ENCODE data around the gene RASGRP4.
"Not testable (repeated sequence)": the region's sequence is repeated elsewhere in the genome, so short reads cannot be mapped to it uniquely, and the experiment has no call there.

The RASGRP4 gene

DNA sequence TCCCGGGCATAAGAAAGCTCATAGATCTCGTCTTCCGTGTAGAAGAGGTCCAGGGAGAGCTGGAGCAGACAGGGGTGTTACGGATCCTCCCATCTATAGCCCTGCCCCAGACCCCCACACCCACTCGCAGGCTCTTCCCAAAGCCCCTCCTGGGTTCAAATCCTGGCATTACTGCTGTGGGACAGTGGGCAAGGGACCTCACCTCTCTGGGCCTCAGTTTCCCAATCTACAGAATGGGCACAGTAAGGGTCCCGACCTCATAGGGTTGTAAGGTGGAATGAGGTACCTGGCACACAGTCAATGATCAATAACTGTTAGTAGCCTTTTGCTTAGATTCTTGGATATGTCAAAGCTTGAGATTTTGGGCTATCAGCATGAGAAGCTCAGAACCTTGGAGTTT lies 12.6 kb downstream of the RASGRP4 start:
- Histone ChIP-seq H3K4me3 (ENCODE audit: insufficient read length, low read depth) (no peak overlapping the region), H3K27me3 (ENCODE audit: insufficient read depth, insufficient read length) (peaks cover under 1% of the 10 kb centered on the region), H3K36me3 (ENCODE audit: insufficient read depth, insufficient read length, low read length) (no peaks in the 10 kb centered on the region), H3K9me3 (ENCODE audit: insufficient read depth, low read length) (no peaks in the 10 kb centered on the region), H3K4me1 (ENCODE audit: insufficient read depth, insufficient read length) (peaks cover 5% of the 10 kb centered on the region), H3K9ac (ENCODE audit: insufficient read length, low read depth) (no peak overlapping the region)
- TF ChIP-seq YY1 (IDR thresholded peaks at IDR 0.05; ENCODE audit: insufficient read depth, insufficient read length), result no peak
- TF ChIP-seq ZNF274 (IDR thresholded peaks at IDR 0.05; ENCODE audit: low read depth, low read length), result no peak
- TF ChIP-seq SUZ12 (IDR thresholded peaks at IDR 0.05; ENCODE audit: extremely low read depth, insufficient read depth, insufficient read length), result no peak
- DNase-seq (ENCODE audit: low read depth, low spot score), result no peak

DNA sequence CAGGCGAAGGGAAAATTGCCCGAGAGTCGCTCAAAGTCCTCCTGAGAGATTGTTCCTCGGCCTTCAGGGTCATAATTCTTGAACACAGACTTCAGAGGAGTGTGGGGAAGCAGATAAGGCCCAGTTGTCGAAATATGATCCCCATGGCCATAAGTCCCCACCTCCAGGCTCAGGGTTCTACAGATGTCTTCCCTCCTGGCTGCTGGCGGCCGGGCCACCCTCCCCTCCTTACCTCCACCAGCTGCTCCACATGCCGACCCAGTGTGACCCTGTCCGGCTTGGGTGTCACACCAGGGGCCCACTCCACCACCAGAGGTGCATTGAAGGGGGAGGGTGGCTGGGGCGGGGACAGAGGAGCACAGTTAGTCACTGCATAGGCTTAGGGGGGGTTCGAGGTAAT lies 13.1 kb downstream of the RASGRP4 start:
- no peak for DNase-seq (ENCODE audit: low read depth, low spot score)
- Histone ChIP-seq H3K4me1 (ENCODE audit: insufficient read depth, insufficient read length) (peaks cover 5% of the 10 kb centered on the region), H3K9me3 (ENCODE audit: insufficient read depth, low read length) (no peaks in the 10 kb centered on the region), H3K4me3 (ENCODE audit: insufficient read length, low read depth) (no peak overlapping the region), H3K36me3 (ENCODE audit: insufficient read depth, insufficient read length, low read length) (no peaks in the 10 kb centered on the region), H3K27me3 (ENCODE audit: insufficient read depth, insufficient read length) (no peaks in the 10 kb centered on the region), H3K9ac (ENCODE audit: insufficient read length, low read depth) (no peak overlapping the region)
- TF ChIP-seq SUZ12 (IDR thresholded peaks at IDR 0.05; ENCODE audit: extremely low read depth, insufficient read depth, insufficient read length), result no peak

GRCh38 chr19:38412491-38412890 lies 13.5 kb downstream of the RASGRP4 start:
- no peak for DNase-seq (ENCODE audit: low read depth, low spot score)
- H3K4me3 ChIP-seq (ENCODE audit: insufficient read length, low read depth), result no peak overlapping the region
- no peaks in the 10 kb centered on the region for H3K36me3 ChIP-seq (ENCODE audit: insufficient read depth, insufficient read length, low read length)
- peaks cover 5% of the 10 kb centered on the region for H3K4me1 ChIP-seq (ENCODE audit: insufficient read depth, insufficient read length)
- H3K9ac ChIP-seq (ENCODE audit: insufficient read length, low read depth), result no peak overlapping the region
- H3K27me3 ChIP-seq (ENCODE audit: insufficient read depth, insufficient read length), result no peaks in the 10 kb centered on the region
- TF ChIP-seq ZNF274 (IDR thresholded peaks at IDR 0.05; ENCODE audit: low read depth, low read length), result no peak
- no peak for TF ChIP-seq YY1 (IDR thresholded peaks at IDR 0.05; ENCODE audit: insufficient read depth, insufficient read length)
- TF ChIP-seq SUZ12 (IDR thresholded peaks at IDR 0.05; ENCODE audit: extremely low read depth, insufficient read depth, insufficient read length), result no peak
- no peaks in the 10 kb centered on the region for H3K9me3 ChIP-seq (ENCODE audit: insufficient read depth, low read length)

GRCh38 chr19:38411898-38412297 lies 14.1 kb downstream of the RASGRP4 start:
- H3K9ac ChIP-seq (ENCODE audit: insufficient read length, low read depth); H3K27me3 ChIP-seq (ENCODE audit: insufficient read depth, insufficient read length); H3K36me3 ChIP-seq (ENCODE audit: insufficient read depth, insufficient read length, low read length); H3K4me1 ChIP-seq (ENCODE audit: insufficient read depth, insufficient read length); H3K9me3 ChIP-seq (ENCODE audit: insufficient read depth, low read length); H3K4me3 ChIP-seq (ENCODE audit: insufficient read length, low read depth); DNase-seq (ENCODE audit: low read depth, low spot score): not testable (repeated sequence)

DNA sequence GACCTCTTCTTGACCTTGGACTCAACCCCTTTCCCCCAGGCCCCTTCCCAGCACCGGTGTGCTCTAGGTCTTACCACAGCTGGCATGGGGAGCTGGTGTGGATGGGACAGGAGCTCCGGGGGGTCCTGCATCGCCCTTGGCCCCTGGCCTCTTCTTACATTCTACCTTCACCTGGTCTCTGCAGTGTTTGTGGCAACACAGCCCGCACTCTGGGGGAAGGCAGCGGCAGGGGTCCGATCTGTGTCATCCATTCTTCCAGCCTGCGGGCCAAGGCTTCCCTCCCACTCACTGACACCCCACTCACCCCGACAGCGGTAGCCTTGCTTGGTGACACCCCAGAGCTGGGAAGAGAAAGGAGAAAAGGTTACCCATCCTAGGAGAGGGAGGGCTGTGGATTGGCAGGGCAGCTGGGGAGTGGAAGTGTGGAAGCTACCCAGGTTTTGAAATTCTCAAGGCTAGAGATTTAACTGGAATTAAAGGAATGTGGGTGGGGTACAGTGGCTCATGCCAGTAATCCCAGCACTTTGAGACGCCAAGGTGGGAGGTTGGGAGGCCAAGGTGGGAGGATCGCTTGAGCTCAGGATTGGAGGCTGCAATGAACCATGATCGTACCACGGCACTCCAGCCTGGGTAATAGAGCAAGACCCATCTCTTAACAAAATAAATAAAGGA lies 14.8 kb downstream of the RASGRP4 start:
- no peaks in the 10 kb centered on the region for H3K4me1 ChIP-seq (ENCODE audit: insufficient read depth, insufficient read length)
- H3K36me3 ChIP-seq (ENCODE audit: insufficient read depth, insufficient read length, low read length), result peaks cover 5% of the 10 kb centered on the region
- no peak overlapping the region for H3K9ac ChIP-seq (ENCODE audit: insufficient read length, low read depth)
- no peak overlapping the region for H3K4me3 ChIP-seq (ENCODE audit: insufficient read length, low read depth)
- no peaks in the 10 kb centered on the region for H3K27me3 ChIP-seq (ENCODE audit: insufficient read depth, insufficient read length)
- no peaks in the 10 kb centered on the region for H3K9me3 ChIP-seq (ENCODE audit: insufficient read depth, low read length)
- DNase-seq (ENCODE audit: low read depth, low spot score), result no peak
- no peak for TF ChIP-seq ZNF274 (IDR thresholded peaks at IDR 0.05; ENCODE audit: low read depth, low read length)
- no peak for TF ChIP-seq YY1 (IDR thresholded peaks at IDR 0.05; ENCODE audit: insufficient read depth, insufficient read length)
- TF ChIP-seq SUZ12 (IDR thresholded peaks at IDR 0.05; ENCODE audit: extremely low read depth, insufficient read depth, insufficient read length), result no peak

- H3K9me3 ChIP-seq (ENCODE audit: insufficient read depth, low read length); H3K4me1 ChIP-seq (ENCODE audit: insufficient read depth, insufficient read length); DNase-seq (ENCODE audit: low read depth, low spot score); H3K27me3 ChIP-seq (ENCODE audit: insufficient read depth, insufficient read length); H3K9ac ChIP-seq (ENCODE audit: insufficient read length, low read depth); H3K4me3 ChIP-seq (ENCODE audit: insufficient read length, low read depth); H3K36me3 ChIP-seq (ENCODE audit: insufficient read depth, insufficient read length, low read length): not testable (repeated sequence)
Measured at GRCh38 chr19:38410407-38410806, 15.6 kb downstream of the RASGRP4 start.

- no peak for TF ChIP-seq ZNF274 (IDR thresholded peaks at IDR 0.05; ENCODE audit: low read depth, low read length)
- no peak for TF ChIP-seq SUZ12 (IDR thresholded peaks at IDR 0.05; ENCODE audit: extremely low read depth, insufficient read depth, insufficient read length)
- TF ChIP-seq YY1 (IDR thresholded peaks at IDR 0.05; ENCODE audit: insufficient read depth, insufficient read length), result no peak
- Histone ChIP-seq H3K9me3 (ENCODE audit: insufficient read depth, low read length) (no peaks in the 10 kb centered on the region), H3K27me3 (ENCODE audit: insufficient read depth, insufficient read length) (no peaks in the 10 kb centered on the region), H3K9ac (ENCODE audit: insufficient read length, low read depth) (no peak overlapping the region), H3K4me3 (ENCODE audit: insufficient read length, low read depth) (no peak overlapping the region), H3K36me3 (ENCODE audit: insufficient read depth, insufficient read length, low read length) (peaks cover 12% of the 10 kb centered on the region), H3K4me1 (ENCODE audit: insufficient read depth, insufficient read length) (no peaks in the 10 kb centered on the region)
- DNase-seq (ENCODE audit: low read depth, low spot score), result no peak
Measured at GRCh38 chr19:38409631-38410133, 16.3 kb downstream of the RASGRP4 start.

- TF ChIP-seq SUZ12 (IDR thresholded peaks at IDR 0.05; ENCODE audit: extremely low read depth, insufficient read depth, insufficient read length) (no peak), ZNF274 (IDR thresholded peaks at IDR 0.05; ENCODE audit: low read depth, low read length) (no peak), YY1 (IDR thresholded peaks at IDR 0.05; ENCODE audit: insufficient read depth, insufficient read length) (no peak)
- H3K36me3 ChIP-seq (ENCODE audit: insufficient read depth, insufficient read length, low read length), result peaks cover 12% of the 10 kb centered on the region
- H3K9me3 ChIP-seq (ENCODE audit: insufficient read depth, low read length), result no peaks in the 10 kb centered on the region
- H3K4me3 ChIP-seq (ENCODE audit: insufficient read length, low read depth), result no peak overlapping the region
- no peak for DNase-seq (ENCODE audit: low read depth, low spot score)
- peaks cover 17% of the 10 kb centered on the region for H3K27me3 ChIP-seq (ENCODE audit: insufficient read depth, insufficient read length)
- H3K9ac ChIP-seq (ENCODE audit: insufficient read length, low read depth), result no peak overlapping the region
- H3K4me1 ChIP-seq (ENCODE audit: insufficient read depth, insufficient read length), result no peaks in the 10 kb centered on the region
Measured at GRCh38 chr19:38405276-38405675, 20.7 kb downstream of the RASGRP4 start.
